ENCODE measurements around the gene DNAJC30. TPM values are rescaled to one million over a fixed set of nuclear protein-coding genes. Genes with fewer than 3 reads are reported as not detected.

Gene DNAJC30
- total and polyA plus RNA-seq, 10 of the 15 experiments (the other 5 are each of a cell fraction or from before 2014, with no cell fraction given) = 2.1 to 19.0 (median 7.9) TPM

GRCh38 chr7:73712773-73713172 lies 29.5 kb upstream of the DNAJC30 start (continued):
- no peak for TF ChIP-seq NRF1 (conservative IDR thresholded peaks at IDR 0.05; ENCODE audit: low read depth, low read length)
- TF ChIP-seq POLR2A (IDR thresholded peaks at IDR 0.05; ENCODE audit: low read depth, low read length) = no peak
- TF ChIP-seq NFXL1 (IDR thresholded peaks at IDR 0.05; ENCODE audit: borderline replicate concordance) = no peak
- no peak for TF ChIP-seq TCF3 (IDR thresholded peaks at IDR 0.05; ENCODE audit: borderline replicate concordance, insufficient read depth, low read depth, low read length)

- CTCF ChIA-PET = no interaction called here
- TF ChIP-seq SIX5 (IDR thresholded peaks at IDR 0.05; ENCODE audit: low read depth, low read length, severe bottlenecking) (no peak), SP1 (IDR thresholded peaks at IDR 0.05; ENCODE audit: low read depth, low read length) (no peak), SREBF2 (IDR thresholded peaks at IDR 0.05; ENCODE audit: low read length) (no peak)
- in situ Hi-C loops (cut with MboI) = no loop called here
- no peaks in the 10 kb centered on the region; a peak in 1 of 4 replicates for H3K36me3 ChIP-seq (ENCODE audit: control insufficient read depth in 2 of 2, insufficient read depth in 2 of 2, low read length in 1 of 2)
- no peaks in the 10 kb centered on the region for H3K9me3 ChIP-seq (replicated peaks; ENCODE audit: control insufficient read depth, insufficient read depth, low read length)
- intact Hi-C loops (cut with micrococcal nuclease; ENCODE audit: unreplicated experiment) = no loop called here
- BruUV-seq (replicated peaks) = no TSS peak
- no peak overlapping the region for H3K4me3 ChIP-seq
- 83% methylated on average over 16 of the region's 16 CpGs for WGBS (ENCODE audit: insufficient coverage, insufficient replicate concordance, low lambda C conversion rate, missing lambda C conversion rate)
- no peaks in the 10 kb centered on the region for H3K79me2 ChIP-seq (ENCODE audit: control insufficient read depth, insufficient read depth, low read length)
- ATAC-seq = no peak
- SMC1A ChIA-PET (ENCODE audit: uncharacterized antibody, unreplicated experiment) = no interaction called here
- H4K20me1 ChIP-seq (ENCODE audit: control insufficient read depth, insufficient read depth) = no peaks in the 10 kb centered on the region
- H3K9ac ChIP-seq (ENCODE audit: control insufficient read depth, insufficient read depth, low read length) = no peak overlapping the region
- H3K4me2 ChIP-seq (ENCODE audit: control insufficient read depth, insufficient read depth) = no peak overlapping the region
- POLR2A ChIA-PET = no interaction called here
- no peak overlapping the region for H2AFZ ChIP-seq (ENCODE audit: control insufficient read depth, low read depth, low read length)
- H3K27ac ChIP-seq (ENCODE audit: control insufficient read depth, insufficient read depth) = no peak overlapping the region
- no peaks in the 10 kb centered on the region for H3K27me3 ChIP-seq (replicated peaks in 1 of 2; ENCODE audit: control insufficient read depth in 2 of 2, insufficient read depth in 2 of 2, low read length in 1 of 2)
- no peak for DNase-seq (ENCODE audit: low read depth, low spot score)
- RAD21 ChIA-PET (ENCODE audit: unreplicated experiment) = no interaction called here
- H3K4me1 ChIP-seq (ENCODE audit: control insufficient read depth, insufficient read depth, low read length) = no peaks in the 10 kb centered on the region
- no peak for FAIRE-seq
These were observed 25.8 kb upstream of the DNAJC30 start for GRCh38 chr7:73708961-73709549.
